CD4-positive, alpha-beta T cell treated with Interleukin-21 for 1 hour (primary cell): ENCODE data around the gene BMPR2.
"Not testable (repeated sequence)": the region's sequence is repeated elsewhere in the genome, so short reads cannot be mapped to it uniquely, and the experiment has no call there.

ENCODE experiments used
- DNase-seq: peaks from one replicate; pipeline ENCODE4 v3.0.0-alpha.2; 2020

BMPR2 gene

GRCh38 chr2:202545523-202545922 lies 169.4 kb downstream of the BMPR2 start:
- no peak for DNase-seq

GRCh38 chr2:202545931-202546330 lies 169.8 kb downstream of the BMPR2 start:
- no peak for DNase-seq

- DNase-seq: not testable (repeated sequence)
These were observed 170.5 kb downstream of the BMPR2 start for GRCh38 chr2:202546499-202547141.

- no peak for DNase-seq
These were observed 172.1 kb downstream of the BMPR2 start for GRCh38 chr2:202548240-202548639.

- not testable (repeated sequence) for DNase-seq
These were observed 174.9 kb downstream of the BMPR2 start for GRCh38 chr2:202551000-202551399.

- no peak for DNase-seq
These were observed 179.2 kb downstream of the BMPR2 start for GRCh38 chr2:202555356-202555755.

GRCh38 chr2:202560200-202560599 lies 184.1 kb downstream of the BMPR2 start:
- DNase-seq: no peak

GRCh38 chr2:202564226-202564625 lies 188.1 kb downstream of the BMPR2 start:
- no peak for DNase-seq

- no peak for DNase-seq
These were observed 190.2 kb downstream of the BMPR2 start for GRCh38 chr2:202566286-202566685.

- DNase-seq: no peak
These were observed 198.4 kb downstream of the BMPR2 start for GRCh38 chr2:202574541-202574940.

- DNase-seq: not testable (repeated sequence)
These were observed 199.1 kb downstream of the BMPR2 start for GRCh38 chr2:202575194-202575593.

- DNase-seq: no peak
These were observed 201.4 kb downstream of the BMPR2 start for GRCh38 chr2:202577250-202578183.

- DNase-seq: not testable (repeated sequence)
These were observed 206.7 kb downstream of the BMPR2 start for GRCh38 chr2:202582846-202583245.

- no peak for DNase-seq
These were observed 207.6 kb downstream of the BMPR2 start for GRCh38 chr2:202583709-202584219.

GRCh38 chr2:202588647-202589581 lies 212.8 kb downstream of the BMPR2 start:
- peak; percentile 79 for DNase-seq

- DNase-seq: no peak
These were observed 213.4 kb downstream of the BMPR2 start for GRCh38 chr2:202589582-202589949.

- DNase-seq: no peak
These were observed 216.4 kb downstream of the BMPR2 start for GRCh38 chr2:202592566-202592965.

- no peak for DNase-seq
These were observed 223.0 kb downstream of the BMPR2 start for GRCh38 chr2:202599105-202599504.

- DNase-seq: no peak
These were observed 223.8 kb downstream of the BMPR2 start for GRCh38 chr2:202599911-202600310.

- no peak for DNase-seq
These were observed 228.6 kb downstream of the BMPR2 start for GRCh38 chr2:202604699-202605098.

- DNase-seq: no peak
These were observed 229.0 kb downstream of the BMPR2 start for GRCh38 chr2:202605174-202605573.

GRCh38 chr2:202608142-202608852 lies 232.2 kb downstream of the BMPR2 start:
- no peak for DNase-seq
